Stimulated activated naive CD4-positive, alpha-beta T cell (primary cell): Measurements from ENCODE around the gene ZC2HC1B.
"Not testable (repeated sequence)": the region's sequence is repeated elsewhere in the genome, so short reads cannot be mapped to it uniquely, and the experiment has no call there.

Experiments used
- DNase-seq, 6 experiments: peaks; one replicate each; lab custom pipeline; 2025; lab: John Stamatoyannopoulos, UW

The ZC2HC1B gene

DNA sequence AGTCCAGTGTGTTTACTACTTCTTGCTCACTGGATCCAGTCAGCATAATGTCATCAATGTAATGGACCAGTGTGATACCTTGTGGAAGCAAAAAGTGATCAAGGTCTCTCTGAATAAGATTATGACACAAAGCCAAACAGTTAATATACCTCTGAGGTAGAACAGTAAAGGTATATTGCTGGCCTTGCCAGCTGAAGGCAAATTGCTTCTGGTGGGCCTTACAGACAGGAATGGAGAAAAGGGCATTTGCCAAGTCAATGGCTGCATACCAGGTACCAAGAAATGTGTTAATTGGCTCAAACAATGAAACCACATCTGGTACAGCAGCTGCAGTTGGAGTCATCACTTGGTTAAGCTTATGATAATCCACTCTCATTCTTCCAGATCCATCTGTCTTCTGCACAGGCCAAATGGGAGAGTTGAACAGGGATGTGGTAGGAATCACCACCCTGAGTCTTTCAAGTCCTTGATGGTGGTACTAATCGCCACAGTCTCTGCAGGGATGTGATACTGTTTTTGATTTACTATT, 7.0 kb downstream of the ZC2HC1B start:
- not testable (repeated sequence) for DNase-seq

- no peak for DNase-seq
Observed at GRCh38 chr6:143872201-143872600, 7.9 kb downstream of the ZC2HC1B start.

- DNase-seq, result not testable (repeated sequence)
Observed at GRCh38 chr6:143873600-143873999, 9.3 kb downstream of the ZC2HC1B start.

DNA sequence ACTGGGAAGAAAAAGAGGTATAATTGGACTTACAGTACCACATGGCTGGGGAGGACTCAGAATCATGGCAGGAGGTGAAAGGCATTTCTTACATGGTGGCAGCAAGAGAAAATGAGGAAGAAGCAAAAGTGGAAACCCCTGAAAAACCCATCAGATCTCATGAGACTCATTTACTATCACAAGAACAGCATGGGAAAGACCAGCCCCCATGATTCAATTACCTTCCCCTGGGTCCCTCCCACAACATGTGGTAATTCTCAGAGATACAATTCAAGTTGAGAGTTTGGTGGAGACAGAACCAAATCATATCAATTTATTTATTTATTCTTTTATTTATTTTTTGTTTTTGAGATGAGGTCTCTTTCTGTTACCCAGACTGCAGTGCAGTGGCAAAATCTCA, 10.2 kb downstream of the ZC2HC1B start:
- DNase-seq, result not testable (repeated sequence)

DNA sequence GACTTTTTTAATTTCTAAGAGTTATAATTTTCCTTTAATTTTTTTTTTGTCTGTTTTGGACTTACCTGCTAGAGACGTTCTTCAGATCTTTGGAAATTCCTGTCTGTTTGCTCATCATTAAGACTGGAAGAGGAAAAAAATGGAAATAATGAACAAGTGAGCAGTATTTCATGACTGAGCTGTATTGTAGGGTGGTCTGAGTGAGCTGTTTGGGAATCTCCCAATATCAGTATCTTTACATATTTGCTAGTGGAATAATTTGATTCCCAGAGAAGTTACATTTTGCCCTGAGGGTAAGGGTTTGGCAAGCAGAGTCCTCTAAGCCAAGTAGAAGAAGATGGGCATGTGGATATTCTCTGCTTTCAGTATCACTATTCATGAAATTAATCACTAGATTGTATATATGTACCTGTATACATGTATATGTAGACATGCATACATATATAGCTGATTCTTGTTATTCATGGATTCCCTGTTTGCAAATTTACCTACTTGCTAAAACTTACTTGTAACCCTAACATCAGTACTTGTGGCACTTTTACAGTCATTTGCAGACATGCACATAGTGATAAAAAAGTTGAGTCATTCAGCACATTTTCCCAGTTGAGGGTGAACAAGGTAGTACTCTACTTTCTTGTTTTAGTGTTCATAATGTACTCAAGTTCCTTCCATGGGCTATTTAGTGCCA, 13.5 kb downstream of the ZC2HC1B start:
- no peak for DNase-seq

DNA sequence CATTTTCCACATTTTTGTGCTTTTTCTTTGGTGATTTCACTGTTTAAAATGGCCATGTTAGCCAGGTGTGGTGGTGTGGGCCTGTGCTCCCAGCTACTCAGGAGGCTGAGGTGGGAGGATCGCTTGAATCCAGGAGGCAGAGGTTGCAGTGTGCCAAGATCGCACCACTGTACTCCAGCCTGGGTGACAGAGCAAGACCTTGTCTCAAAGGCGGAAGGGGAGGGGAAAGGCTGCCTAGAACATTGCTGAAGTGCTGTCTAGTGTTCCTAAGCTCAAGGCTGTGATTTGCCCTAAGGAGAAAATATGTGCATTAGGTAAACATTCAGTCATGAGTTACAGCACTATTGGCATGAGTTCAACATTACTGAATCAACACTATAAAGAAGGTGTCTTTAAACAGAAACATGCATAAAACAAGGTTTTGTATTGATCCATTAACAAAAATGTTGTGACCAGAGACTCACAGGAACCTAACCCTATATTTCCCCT, 14.0 kb downstream of the ZC2HC1B start:
- no peak for DNase-seq

GRCh38 chr6:143880412-143880811, 16.1 kb downstream of the ZC2HC1B start:
- DNase-seq, result no peak

DNA sequence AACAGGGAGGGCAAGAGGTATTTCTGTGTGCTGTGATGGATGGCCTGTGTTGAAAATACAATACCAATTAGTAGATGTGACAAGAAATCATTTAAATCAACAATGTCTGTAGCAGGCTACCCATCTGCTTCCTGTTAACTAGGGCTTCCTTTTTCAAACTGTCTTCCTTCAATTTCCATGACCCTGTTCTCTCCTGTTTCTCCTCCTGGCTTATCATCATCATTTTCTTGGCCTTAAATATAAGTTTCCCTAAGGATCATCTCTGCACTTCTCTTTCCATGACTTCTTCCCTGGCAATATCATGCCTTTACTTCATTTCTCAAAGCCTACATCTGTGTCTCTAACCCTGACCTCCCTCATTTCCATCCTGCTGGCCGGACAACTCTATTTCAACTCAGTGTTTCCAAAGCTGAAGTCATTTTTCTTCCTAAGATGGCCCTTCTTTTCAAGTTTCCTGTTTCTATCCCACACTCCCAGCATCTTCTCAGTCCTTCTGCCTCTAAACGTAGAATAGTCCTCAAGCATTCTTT, 18.2 kb downstream of the ZC2HC1B start:
- DNase-seq, result no peak

DNA sequence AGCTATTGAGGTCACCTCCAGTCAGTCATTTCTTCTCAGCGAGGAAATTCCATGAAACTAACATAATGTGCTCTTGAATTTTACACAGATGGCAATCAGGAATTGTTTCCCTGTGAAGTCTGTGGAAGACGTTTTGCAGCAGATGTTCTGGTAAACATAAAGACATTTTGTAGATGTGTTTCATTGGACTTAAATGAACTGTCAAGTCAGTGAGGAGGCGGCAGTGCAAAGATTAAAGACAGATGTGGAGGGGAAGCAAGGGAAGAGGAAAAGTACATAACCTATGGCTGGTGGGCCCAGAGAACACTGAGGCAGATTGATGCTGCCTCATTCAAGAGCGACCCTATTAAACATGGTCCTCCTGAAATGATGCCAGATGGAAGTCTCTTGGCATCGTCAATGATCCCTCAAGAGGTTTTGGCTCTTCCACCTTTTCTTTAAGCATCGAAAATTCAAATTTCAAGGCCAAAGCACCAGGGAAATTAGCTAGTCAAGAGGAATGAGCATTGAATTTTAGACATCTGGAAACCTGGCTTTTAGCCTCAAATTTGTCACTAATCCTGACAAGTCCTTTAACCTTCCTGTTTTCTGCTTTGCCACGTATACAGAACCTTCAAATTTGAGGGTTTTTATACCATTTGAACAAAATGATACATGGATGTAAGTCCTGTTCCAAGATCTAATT, 20.1 kb downstream of the ZC2HC1B start:
- DNase-seq, result no peak

GRCh38 chr6:143885116-143885515, 20.8 kb downstream of the ZC2HC1B start:
- no peak for DNase-seq

DNA sequence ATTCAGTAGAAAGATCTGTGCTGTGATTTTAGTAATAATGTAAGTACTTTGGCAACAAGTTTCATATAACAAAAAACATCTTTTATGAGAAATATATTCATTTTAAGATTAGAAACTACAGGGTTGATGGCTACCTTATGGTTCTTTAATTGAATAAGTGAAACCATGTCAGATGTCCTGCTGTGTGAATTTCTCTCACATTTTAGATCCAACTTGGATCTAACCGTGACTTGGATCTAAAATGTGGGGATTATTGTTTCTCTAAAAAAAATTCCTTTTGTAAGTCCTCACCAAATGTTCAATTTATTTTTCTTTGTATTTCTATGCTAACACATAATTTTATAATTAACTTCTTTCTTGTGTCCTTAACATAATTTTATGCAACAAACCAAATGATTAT, 30.4 kb downstream of the ZC2HC1B start:
- DNase-seq, result no peak

DNA sequence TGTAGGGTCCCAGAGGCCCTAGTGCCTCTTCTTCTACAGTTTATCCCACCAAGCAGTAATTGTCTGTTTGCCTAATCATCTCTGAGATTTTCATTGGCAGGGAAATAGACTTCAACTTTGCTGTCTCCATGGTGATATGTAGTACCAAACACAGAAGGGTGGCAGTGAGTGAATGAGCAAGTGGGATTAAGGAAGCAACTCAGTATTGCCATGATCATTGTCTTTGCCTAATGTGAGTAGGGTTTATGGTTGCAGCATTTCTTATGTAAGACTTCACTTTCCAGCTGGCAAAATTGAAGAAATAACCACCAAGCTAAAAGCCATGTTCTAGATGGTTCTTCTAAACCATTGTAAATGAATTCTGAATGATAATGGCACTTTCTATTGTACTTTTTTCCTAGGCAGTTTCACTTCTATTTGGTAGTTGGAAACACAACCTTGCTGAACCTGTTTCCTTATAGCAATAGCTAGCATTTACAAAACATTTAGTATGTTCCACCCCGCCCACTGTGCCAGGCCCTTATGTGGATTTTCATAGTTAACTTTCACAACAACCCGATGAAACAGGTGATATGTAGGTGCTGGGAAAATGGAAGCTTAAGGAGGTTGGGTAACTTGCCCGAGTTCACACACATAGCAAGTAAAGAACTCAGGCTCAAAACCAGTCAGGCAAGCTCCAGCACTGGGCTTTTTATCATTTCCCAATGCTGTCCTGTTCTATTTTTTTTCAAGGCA, 32.0 kb downstream of the ZC2HC1B start:
- DNase-seq, result no peak

GRCh38 chr6:143900358-143900757, 36.1 kb downstream of the ZC2HC1B start:
- no peak for DNase-seq

- DNase-seq, result no peak
Observed at GRCh38 chr6:143901885-143902750, 37.8 kb downstream of the ZC2HC1B start.

DNA sequence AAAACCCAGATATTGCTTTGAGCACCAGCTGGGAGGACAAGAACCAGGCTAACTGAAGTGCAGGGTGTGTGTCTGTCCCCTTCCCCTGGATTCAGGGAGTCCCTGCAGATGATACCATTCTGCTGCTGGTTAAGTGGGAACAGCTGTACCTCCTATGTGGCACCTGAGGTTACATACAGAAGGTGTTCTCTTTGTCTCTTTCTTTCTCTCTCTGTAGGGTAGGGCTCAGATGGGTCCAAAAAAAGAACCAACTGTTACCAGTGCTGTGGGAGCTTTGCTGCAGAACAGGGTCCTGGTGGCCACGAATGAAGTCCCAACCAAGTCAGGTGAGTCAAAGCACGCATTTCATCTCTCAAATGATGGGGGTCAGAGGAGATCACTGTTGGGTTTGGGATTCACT, 38.6 kb downstream of the ZC2HC1B start:
- no peak for DNase-seq

DNA sequence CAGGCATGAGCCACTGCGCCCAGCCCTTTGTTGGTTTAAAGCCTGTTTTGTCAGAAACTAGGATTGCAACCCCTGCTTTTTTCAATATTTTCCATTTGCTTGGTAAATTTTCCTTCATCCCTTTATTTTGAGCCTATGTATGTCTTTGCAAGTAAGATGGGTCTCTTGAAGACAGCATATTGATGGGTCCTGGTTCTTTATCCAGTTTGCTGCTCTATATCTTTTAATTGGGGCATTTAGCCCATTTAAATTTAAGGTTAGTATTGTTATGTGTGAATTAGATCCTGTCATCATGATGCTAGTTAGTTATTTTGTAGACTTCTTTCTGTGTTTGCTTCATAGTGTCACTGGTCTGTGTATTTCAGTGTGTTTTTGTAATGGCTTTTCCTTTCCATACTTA, 46.8 kb downstream of the ZC2HC1B start:
- no peak for DNase-seq

GRCh38 chr6:143912671-143913070, 48.4 kb downstream of the ZC2HC1B start:
- DNase-seq, result no peak

DNA sequence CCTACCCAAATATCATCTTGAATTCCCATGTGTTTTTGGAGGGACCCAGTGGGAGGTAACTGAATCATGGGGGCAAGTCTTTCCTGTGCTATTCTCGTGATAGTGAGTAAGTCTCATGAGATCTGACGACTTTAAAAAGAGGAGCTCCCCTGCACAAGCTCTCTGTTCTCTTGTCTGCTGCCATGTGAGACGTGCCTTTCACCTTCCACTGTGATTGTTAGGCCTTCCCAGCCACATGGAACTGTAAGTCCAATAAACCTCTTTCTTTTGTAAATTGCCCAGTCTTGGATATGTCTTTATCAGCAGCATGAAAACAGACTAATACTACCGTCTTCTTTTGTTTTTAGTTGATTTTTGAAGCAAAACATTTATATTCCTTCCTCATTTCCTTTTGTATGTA, 52.8 kb downstream of the ZC2HC1B start:
- DNase-seq, result not testable (repeated sequence)

- DNase-seq, result no peak
Observed at GRCh38 chr6:143928853-143929252, 64.6 kb downstream of the ZC2HC1B start.

- no peak for DNase-seq
Observed at GRCh38 chr6:143929975-143930374, 65.7 kb downstream of the ZC2HC1B start.

DNA sequence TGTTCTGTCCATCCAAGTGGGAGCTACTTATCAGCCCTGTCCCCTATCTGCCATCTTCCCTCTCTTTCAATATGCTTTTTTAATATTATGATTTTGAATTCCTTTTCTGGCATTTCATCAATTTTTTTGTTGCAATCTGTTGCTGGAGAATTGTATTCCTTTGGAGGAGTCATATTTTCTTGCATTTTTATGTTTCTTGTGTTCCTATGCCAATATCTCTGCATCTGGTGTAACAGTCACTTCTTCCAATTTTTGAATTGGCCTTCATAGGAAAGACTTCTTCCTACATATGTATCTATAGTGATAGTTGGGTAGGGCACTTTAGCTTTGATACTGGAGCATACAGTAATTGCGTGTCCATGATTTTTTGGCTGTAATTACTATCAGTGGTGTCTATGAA, 70.1 kb downstream of the ZC2HC1B start:
- no peak for DNase-seq
